Vagina (tissue), 2 donors: ENCODE measurements around the gene NUDT8. TPM values are rescaled to one million over a fixed set of nuclear protein-coding genes. Genes with fewer than 3 reads are reported as not detected.
"Not testable (repeated sequence)": the region's sequence is repeated elsewhere in the genome, so short reads cannot be mapped to it uniquely, and the experiment has no call there.

Source experiments
- DNase-seq, 2 donors: peaks; one replicate each; pipeline ENCODE4 v3.0.0-alpha.2; 2017; ENCODE audit errors: extremely low spot score in 2 of 2
- H3K27ac ChIP-seq: fragments of 200-600 bp; sonication (generic); one replicate; pipeline ENCODE4 v1.5.1; 2019
- H3K27me3 ChIP-seq: fragments of 200-600 bp; sonication (generic); one replicate; pipeline ENCODE4 v1.5.1; 2019
- H3K36me3 ChIP-seq, 2 donors: fragments of 200-600 bp; sonication (generic); one replicate each; pipeline ENCODE4 v1.5.1; 2017 to 2019
- H3K4me1 ChIP-seq: fragments of 200-600 bp; sonication (generic); one replicate; pipeline ENCODE4 v1.5.1; 2019
- H3K4me3 ChIP-seq, 2 donors: fragments of 200-600 bp; sonication (generic); 1 replicate in 1 of 2; 2 replicates in 1 of 2; pipeline ENCODE4 v1.5.1; 2016 to 2019
- H3K9me3 ChIP-seq: fragments of 200-600 bp; sonication (generic); one replicate; pipeline ENCODE4 v1.5.1; 2019
- POLR2A ChIP-seq, 2 donors: fragments of 450-650 bp; IDR thresholded peaks; one replicate each; pipeline ENCODE4 v1.6.1; 2017; ENCODE audit warnings: antibody characterized with exemption in 2 of 2, mild to moderate bottlenecking in 2 of 2, moderate library complexity in 2 of 2
- POLR2AphosphoS5 ChIP-seq, 2 donors: sonication (generic); formaldehyde crosslinking; IDR thresholded peaks; one replicate each; pipeline ENCODE4 v1.9.0; 2017; ENCODE audit warnings: antibody characterized with exemption in 2 of 2, mild to moderate bottlenecking in 2 of 2, low read depth in 1 of 2; ENCODE audit not compliant: insufficient read depth in 1 of 2
- intact Hi-C: fragments of 100-400 bp; cut with DNase I; formaldehyde crosslinking; loops from one replicate; pipeline ENCODE4 v1.15.1; 2023
- total RNA-seq: library from RNA; depleted of rRNA; stranded (reverse); fragments of >200 nt; gene quantifications from one replicate; pipeline ENCODE4 v1.2.3, GENCODE V29; 2016
- TF ChIP-seq, protein P1 (sequence below), 3 experiments: fragments of 450-650 bp in 2 of 3; fragments of 200-600 bp in 1 of 3; sonication (generic) in 1 of 3; IDR thresholded peaks; one replicate each; pipeline ENCODE4 v1.5.1; 2017 to 2019; ENCODE audit warnings: antibody characterized with exemption in 3 of 3, mild to moderate bottlenecking in 2 of 3, moderate library complexity in 2 of 3

NUDT8 gene
- total RNA-seq, 1 donor from 2014 or later: 23.8 TPM

DNA sequence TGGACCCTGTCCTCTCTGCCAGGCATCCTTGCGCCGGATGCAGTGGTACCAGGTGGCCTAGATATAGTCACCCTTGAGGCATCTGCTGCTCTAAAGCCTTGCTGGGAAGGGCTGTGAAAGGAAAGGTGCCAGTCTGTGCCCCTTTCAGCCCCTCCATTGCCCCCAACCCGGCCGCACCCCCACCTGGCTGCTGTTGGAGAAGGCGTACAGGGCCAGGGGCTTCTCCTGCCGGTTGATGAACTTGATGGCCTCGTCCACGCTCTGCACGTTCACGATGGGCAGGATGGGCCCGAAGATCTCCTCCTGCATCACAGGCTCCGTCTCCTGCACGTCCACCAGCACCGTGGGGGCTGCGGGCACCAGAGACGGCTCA lies 34.5 kb upstream of the NUDT8 start:
- H3K4me3 ChIP-seq: no peak overlapping the region
- no peak for DNase-seq
- no peak overlapping the region for H3K27ac ChIP-seq
- TF ChIP-seq POLR2AphosphoS5 (IDR thresholded peaks at IDR 0.05; ENCODE audit: insufficient read depth in 1 of 2, low read depth in 1 of 2) (no peak), POLR2A (IDR thresholded peaks at IDR 0.05) (no peak)
- no peaks in the 10 kb centered on the region for H3K36me3 ChIP-seq
- intact Hi-C loops: no loop called here
- no peaks in the 10 kb centered on the region for H3K27me3 ChIP-seq
- H3K4me1 ChIP-seq: no peaks in the 10 kb centered on the region
- no peaks in the 10 kb centered on the region for H3K9me3 ChIP-seq

DNA sequence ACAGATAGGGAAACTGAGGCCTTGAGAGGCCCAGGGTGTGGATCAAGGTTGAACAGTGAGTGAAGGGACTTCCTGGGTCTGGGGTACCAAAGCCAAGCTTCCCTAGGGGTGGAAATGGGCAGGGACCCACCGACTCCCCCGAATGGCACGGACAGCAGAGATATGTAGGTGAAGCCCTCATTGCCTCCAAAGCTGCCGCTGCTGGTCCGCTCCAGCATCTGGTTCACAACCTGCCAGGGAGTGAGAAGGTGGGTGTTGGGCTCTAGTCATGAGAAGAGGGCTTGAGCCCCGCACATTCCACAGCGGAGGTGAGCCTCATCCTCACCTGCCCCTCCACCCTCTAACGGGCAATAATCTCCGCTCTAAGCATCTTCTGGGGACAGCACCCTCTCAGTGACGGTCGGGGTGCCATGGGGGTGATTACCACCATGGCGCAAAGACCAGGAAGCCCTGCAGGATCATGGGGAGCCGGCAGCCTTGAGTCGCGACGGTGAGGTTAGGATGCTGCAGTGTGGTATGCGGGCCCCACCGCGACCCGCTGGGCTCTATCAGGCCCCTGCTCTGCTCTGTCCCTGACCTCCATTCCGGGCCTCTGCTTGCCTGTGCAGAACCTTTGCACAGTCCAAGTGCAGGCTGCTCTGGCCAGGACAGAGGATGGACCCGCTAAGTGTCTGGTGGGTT lies 33.9 kb upstream of the NUDT8 start:
- intact Hi-C loops: no loop called here
- H3K36me3 ChIP-seq: no peaks in the 10 kb centered on the region
- no peak overlapping the region for H3K4me3 ChIP-seq
- H3K4me1 ChIP-seq: no peaks in the 10 kb centered on the region
- no peak overlapping the region for H3K27ac ChIP-seq
- TF ChIP-seq POLR2A (IDR thresholded peaks at IDR 0.05): no peak
- H3K27me3 ChIP-seq: no peaks in the 10 kb centered on the region
- no peaks in the 10 kb centered on the region for H3K9me3 ChIP-seq
- DNase-seq: no peak

DNA sequence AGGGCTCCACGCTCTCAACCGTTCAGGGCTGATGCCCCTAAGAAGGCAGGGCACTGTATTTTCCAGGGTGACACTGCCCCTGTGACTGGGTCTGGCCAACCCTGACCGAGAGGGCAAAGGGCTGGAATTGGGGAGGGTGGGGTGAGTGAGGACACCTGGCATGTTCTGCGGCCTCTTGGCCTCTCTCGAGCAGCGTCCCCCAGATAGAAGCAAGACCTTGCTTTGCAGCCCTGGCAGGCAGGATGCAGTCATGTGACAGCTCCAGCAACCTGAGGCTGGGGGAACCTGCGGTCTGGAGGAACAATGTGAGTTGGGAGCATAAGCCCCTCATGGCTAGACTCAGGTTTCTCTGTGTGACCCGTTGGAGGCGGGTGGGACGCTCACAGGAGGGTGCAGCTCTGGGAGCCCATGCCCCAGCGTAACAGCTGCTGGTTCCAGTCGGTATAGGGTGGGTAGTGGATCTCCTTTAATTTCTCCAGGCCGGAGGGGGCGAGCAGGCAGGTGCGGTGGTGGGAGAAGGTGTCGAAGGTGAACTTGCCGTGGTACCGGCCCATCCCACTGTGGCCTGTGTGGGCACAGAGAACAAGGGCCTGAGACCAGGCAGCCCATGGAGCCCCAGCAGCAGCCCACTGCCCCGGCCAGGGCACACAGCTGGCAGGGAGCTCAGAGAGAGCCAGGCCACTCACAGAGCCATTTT lies 33.2 kb upstream of the NUDT8 start:
- DNase-seq: no peak
- Histone ChIP-seq H3K9me3 (no peaks in the 10 kb centered on the region), H3K27ac (no peak overlapping the region), H3K4me1 (no peaks in the 10 kb centered on the region), H3K36me3 (no peaks in the 10 kb centered on the region), H3K27me3 (no peaks in the 10 kb centered on the region), H3K4me3 (no peak overlapping the region)
- intact Hi-C loops: no loop called here
- TF ChIP-seq, protein P1, sequence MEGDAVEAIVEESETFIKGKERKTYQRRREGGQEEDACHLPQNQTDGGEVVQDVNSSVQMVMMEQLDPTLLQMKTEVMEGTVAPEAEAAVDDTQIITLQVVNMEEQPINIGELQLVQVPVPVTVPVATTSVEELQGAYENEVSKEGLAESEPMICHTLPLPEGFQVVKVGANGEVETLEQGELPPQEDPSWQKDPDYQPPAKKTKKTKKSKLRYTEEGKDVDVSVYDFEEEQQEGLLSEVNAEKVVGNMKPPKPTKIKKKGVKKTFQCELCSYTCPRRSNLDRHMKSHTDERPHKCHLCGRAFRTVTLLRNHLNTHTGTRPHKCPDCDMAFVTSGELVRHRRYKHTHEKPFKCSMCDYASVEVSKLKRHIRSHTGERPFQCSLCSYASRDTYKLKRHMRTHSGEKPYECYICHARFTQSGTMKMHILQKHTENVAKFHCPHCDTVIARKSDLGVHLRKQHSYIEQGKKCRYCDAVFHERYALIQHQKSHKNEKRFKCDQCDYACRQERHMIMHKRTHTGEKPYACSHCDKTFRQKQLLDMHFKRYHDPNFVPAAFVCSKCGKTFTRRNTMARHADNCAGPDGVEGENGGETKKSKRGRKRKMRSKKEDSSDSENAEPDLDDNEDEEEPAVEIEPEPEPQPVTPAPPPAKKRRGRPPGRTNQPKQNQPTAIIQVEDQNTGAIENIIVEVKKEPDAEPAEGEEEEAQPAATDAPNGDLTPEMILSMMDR (IDR thresholded peaks at IDR 0.05): no peak
- TF ChIP-seq POLR2A (IDR thresholded peaks at IDR 0.05) (no peak), POLR2AphosphoS5 (IDR thresholded peaks at IDR 0.05; ENCODE audit: insufficient read depth in 1 of 2, low read depth in 1 of 2) (no peak)

DNA sequence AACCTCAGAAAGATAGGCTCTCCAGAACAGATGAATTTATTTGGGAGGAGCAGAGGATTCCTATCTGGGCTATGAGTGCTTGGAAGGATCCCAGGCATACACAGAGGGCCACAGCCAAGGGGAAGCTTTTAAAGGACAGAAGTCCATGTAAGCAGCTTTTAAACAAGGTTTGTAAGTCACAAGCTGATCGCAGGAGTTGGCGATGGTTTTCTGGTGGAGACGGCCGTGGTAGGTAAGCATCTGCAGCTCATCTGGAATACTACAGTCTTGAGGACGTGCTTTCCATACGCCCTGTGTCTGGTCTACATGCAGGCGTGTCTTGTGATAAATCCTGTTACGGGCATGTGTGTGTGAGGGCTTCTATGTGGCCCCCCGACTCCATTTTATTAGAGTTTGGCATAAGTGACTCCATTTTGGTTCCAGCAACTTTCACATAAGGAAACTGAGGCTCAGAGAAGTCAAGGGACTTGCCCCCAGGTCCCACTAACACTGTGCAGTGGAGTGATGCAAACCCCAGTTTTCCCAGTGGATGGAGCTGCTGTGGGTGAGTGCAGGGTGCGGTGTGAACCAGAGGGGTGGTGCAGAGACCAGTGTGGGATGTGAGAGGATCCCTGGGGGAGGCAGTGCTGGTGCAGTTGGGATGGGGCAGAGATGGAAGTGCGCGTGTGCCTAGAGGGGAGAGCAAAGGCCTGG lies 32.6 kb upstream of the NUDT8 start:
- no peak for DNase-seq
- no peak overlapping the region for H3K4me3 ChIP-seq
- TF ChIP-seq POLR2A (IDR thresholded peaks at IDR 0.05) (no peak), POLR2AphosphoS5 (IDR thresholded peaks at IDR 0.05; ENCODE audit: insufficient read depth in 1 of 2, low read depth in 1 of 2) (no peak)
- TF ChIP-seq, protein P1 (IDR thresholded peaks at IDR 0.05): no peak

DNA sequence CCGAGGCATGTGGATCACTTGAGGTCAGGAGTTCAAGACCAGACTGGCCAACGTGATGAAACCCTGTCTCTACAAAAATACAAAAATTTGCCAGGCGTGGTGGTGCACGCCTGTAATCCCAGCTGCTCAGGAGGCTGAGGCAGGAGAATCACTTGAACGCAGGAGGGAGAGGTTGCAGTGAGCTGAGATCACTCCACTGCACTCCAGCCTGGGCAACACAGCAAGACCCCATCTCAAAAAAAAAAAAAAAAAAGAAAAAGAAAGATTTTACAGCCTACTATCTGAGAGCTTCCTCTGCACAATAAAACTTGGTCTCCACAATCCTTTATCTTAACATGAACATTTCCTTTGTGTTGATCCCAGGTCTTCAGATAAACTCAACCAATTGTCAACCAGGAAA lies 31.0 kb upstream of the NUDT8 start:
- H3K4me1 ChIP-seq, H3K4me3 ChIP-seq, H3K27me3 ChIP-seq, intact Hi-C loops, H3K36me3 ChIP-seq, H3K9me3 ChIP-seq, DNase-seq, H3K27ac ChIP-seq: not testable (repeated sequence)

More for the DNA sequence above, 32.6 kb upstream of the NUDT8 start:
- Histone ChIP-seq H3K36me3 (no peaks in the 10 kb centered on the region), H3K4me1 (peaks cover 5% of the 10 kb centered on the region), H3K27ac (no peak overlapping the region), H3K9me3 (no peaks in the 10 kb centered on the region), H3K27me3 (no peaks in the 10 kb centered on the region)
- intact Hi-C loops: no loop called here

DNA sequence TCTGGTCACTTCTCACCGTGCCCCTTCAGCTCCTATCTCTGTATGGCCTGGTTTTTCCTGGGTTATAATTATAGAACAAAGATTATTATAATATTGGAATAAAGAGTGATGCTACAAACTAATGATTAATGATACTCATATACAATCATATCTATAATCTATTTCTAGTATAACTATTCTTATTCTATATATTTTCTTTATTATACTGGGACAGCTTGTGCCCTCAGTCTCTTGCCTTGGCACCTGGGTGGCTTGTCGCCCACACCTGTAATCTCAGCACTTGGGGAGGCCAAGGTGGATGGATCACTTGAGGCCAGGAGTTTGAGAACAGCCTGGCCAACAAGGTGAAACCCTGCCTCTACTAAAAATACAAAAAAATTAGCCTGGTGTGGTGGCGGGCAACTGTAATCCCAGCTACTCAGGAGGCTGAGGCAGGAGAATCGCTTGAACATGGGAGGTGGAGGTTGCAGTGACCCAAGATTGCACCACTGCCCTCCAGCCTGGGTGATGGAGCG lies 30.0 kb upstream of the NUDT8 start:
- DNase-seq, H3K27me3 ChIP-seq, H3K27ac ChIP-seq, intact Hi-C loops, H3K36me3 ChIP-seq, H3K9me3 ChIP-seq, H3K4me1 ChIP-seq, H3K4me3 ChIP-seq: not testable (repeated sequence)

DNA sequence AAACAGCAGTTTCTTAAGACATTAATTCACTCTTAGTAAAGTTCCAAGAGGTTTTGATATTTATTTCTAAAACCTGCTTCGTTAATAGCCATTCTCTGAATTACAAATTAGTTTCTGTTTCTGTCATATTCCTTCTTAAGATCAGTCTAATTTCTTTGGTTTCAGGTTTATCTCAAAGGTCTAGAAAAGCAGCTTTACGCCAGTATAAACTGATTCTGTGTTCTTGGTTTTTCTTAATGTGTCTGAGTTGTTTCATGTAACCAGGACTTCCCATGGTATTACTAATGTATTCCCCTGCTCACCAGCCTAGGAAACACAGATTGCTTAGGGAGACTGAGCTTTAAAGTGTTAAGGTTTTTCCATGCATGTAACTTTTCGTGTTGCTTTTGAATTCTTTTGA lies 27.6 kb upstream of the NUDT8 start:
- peaks cover 8% of the 10 kb centered on the region for H3K4me1 ChIP-seq
- no peak overlapping the region for H3K27ac ChIP-seq
- no peak overlapping the region for H3K4me3 ChIP-seq
- intact Hi-C loops: no loop called here
- DNase-seq: no peak
- no peaks in the 10 kb centered on the region for H3K9me3 ChIP-seq
- no peaks in the 10 kb centered on the region for H3K36me3 ChIP-seq
- H3K27me3 ChIP-seq: no peaks in the 10 kb centered on the region
- no peak for TF ChIP-seq POLR2AphosphoS5 (IDR thresholded peaks at IDR 0.05; ENCODE audit: insufficient read depth in 1 of 2, low read depth in 1 of 2)
